ENCODE measurements around the gene SPEG. TPM values are rescaled to one million over a fixed set of nuclear protein-coding genes. Genes with fewer than 3 reads are reported as not detected.

The SPEG gene
- total RNA-seq, 3 donors from 2014 or later (not counting 1 experiment from before 2014, with no cell fraction given): 0.35 to 1.5 (median 1.2) TPM

DNA sequence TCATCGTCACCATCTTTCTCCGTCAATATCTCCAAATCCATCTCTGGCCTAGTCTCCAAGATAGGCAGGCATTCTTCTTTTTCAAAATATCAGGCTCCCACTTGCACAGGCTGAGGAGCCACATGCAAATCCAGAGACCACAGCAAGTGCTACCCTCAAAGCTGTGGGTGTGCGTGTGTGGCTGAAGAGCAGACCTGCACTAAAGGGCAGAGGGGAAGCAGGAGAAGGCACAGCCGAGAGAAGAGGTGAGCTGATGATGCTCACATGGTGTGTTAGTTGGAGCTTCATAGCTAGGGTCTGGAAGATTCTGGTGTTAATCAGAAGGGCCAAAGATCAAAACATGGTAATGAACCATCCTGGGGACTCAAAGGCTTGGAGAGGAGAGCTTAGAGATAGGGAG, 3.8 kb downstream of the SPEG start:
- ATAC-seq (no peak), DNase-seq (no peak)
- no peaks in the 10 kb centered on the region for H3K36me3 Mint-ChIP-seq
- H3K27me3 ChIP-seq (ENCODE audit: control insufficient read depth, insufficient read depth, low read length): peaks cover 28% of the 10 kb centered on the region
- peaks cover 14 to 19% of the 10 kb centered on the region in 2 donors for H3K4me1 Mint-ChIP-seq
- H3K36me3 ChIP-seq (ENCODE audit: control insufficient read depth, insufficient read depth, low read length): no peaks in the 10 kb centered on the region
- peaks cover 9% of the 10 kb centered on the region for H3K4me1 ChIP-seq (ENCODE audit: control insufficient read depth, insufficient read depth, low read length)
- TF ChIP-seq, protein P1, sequence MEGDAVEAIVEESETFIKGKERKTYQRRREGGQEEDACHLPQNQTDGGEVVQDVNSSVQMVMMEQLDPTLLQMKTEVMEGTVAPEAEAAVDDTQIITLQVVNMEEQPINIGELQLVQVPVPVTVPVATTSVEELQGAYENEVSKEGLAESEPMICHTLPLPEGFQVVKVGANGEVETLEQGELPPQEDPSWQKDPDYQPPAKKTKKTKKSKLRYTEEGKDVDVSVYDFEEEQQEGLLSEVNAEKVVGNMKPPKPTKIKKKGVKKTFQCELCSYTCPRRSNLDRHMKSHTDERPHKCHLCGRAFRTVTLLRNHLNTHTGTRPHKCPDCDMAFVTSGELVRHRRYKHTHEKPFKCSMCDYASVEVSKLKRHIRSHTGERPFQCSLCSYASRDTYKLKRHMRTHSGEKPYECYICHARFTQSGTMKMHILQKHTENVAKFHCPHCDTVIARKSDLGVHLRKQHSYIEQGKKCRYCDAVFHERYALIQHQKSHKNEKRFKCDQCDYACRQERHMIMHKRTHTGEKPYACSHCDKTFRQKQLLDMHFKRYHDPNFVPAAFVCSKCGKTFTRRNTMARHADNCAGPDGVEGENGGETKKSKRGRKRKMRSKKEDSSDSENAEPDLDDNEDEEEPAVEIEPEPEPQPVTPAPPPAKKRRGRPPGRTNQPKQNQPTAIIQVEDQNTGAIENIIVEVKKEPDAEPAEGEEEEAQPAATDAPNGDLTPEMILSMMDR (IDR thresholded peaks at IDR 0.05): no peak
- peaks cover 21 to 36% of the 10 kb centered on the region in 2 donors for H3K27me3 Mint-ChIP-seq (ENCODE audit: low read depth in 2 of 2)
- H3K27ac Mint-ChIP-seq: no peak overlapping the region
- H3K9me3 Mint-ChIP-seq: no peaks in the 10 kb centered on the region
- no peak overlapping the region for H3K27ac ChIP-seq (ENCODE audit: low read length)
- no peak overlapping the region for H3K4me3 ChIP-seq (ENCODE audit: low read length)
- 81% methylated on average over 4 of the region's 4 CpGs for WGBS (ENCODE audit: insufficient coverage)
- no peaks in the 10 kb centered on the region for H3K9me3 ChIP-seq (ENCODE audit: control insufficient read depth, insufficient read depth, low read length)
- intact Hi-C loops (cut with micrococcal nuclease): no loop called here
- H3K4me3 Mint-ChIP-seq: no peak overlapping the region

DNA sequence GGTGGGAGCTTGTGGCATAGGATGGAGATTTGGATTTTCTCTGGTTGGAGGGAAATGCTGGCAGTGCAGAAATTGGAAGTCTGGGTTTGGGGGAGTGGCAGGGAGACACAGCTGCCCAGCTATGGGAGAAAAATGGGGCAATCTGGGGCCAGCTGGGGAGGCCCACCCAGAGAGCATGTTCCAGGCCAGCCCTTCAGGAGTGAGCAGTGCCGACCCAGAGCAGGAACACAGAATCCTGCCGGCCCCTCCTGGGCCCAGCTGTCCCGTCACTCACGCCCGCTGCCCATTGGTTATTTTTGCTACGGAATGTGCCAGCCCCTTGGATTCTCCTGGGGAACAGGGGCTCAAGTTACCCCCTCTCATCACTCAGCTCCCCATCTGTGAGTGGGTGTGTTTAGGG, 4.9 kb downstream of the SPEG start:
- Histone ChIP-seq H3K27me3 (ENCODE audit: control insufficient read depth, insufficient read depth, low read length) (peaks cover 24% of the 10 kb centered on the region), H3K9me3 (ENCODE audit: control insufficient read depth, insufficient read depth, low read length) (no peaks in the 10 kb centered on the region), H3K4me1 (ENCODE audit: control insufficient read depth, insufficient read depth, low read length) (peaks cover 9% of the 10 kb centered on the region), H3K36me3 (ENCODE audit: control insufficient read depth, insufficient read depth, low read length) (no peaks in the 10 kb centered on the region), H3K27ac (ENCODE audit: low read length) (no peak overlapping the region), H3K4me3 (ENCODE audit: low read length) (no peak overlapping the region)
- intact Hi-C loops (cut with micrococcal nuclease): no loop called here
- 87% methylated on average over 6 of the region's 6 CpGs for WGBS (ENCODE audit: insufficient coverage)
- Mint-ChIP-seq H3K9me3 (no peaks in the 10 kb centered on the region), H3K4me1 (peaks cover 14 to 19% of the 10 kb centered on the region in 2 donors), H3K4me3 (no peak overlapping the region), H3K36me3 (no peaks in the 10 kb centered on the region), H3K27me3 (ENCODE audit: low read depth in 2 of 2) (peaks cover 23 to 40% of the 10 kb centered on the region in 2 donors), H3K27ac (no peak overlapping the region)
- ATAC-seq (no peak), DNase-seq (no peak)
- TF ChIP-seq, protein P1 (IDR thresholded peaks at IDR 0.05): no peak

DNA sequence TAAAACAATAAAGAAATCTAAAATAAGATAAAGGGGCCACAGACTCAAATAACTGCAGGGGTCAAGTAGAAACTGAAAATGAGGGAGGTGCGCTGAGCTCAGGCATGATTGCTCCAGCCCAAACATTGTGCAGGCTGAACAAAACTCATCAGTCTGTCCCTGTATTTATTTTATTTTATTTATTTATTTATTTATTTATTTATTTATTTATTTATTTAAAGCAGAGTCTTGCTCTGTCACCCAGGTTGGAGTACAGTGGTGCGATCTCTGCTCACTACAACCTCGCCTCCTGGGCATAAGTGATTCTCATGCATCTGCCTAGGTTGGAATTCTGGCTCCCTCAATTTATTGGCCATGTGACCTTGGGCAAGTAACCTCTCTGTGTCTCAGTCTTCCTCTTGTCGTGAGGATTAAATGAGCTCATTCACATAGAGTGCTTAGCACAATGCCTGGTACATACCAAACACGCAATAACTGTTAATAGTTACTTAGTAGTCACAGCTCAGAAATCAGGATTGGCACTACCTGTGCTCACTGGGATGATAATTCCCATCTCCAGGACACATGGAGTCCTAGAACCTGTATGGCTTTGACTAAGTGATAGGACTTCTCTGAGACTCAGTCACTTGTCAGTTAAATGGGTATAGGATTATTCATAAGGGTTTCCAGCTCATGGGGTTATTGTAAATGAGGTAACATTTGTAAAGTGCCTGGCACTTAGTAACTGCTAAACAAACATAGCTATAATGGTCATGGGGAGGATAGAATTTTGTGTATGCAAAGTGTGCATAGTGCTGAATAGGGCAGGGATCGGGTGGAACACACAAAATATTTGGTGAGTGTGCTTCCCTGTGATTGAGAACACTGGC, 6.0 kb downstream of the SPEG start:
- Histone ChIP-seq H3K27ac (ENCODE audit: low read length) (no peak overlapping the region), H3K27me3 (ENCODE audit: control insufficient read depth, insufficient read depth, low read length) (peaks cover 19% of the 10 kb centered on the region), H3K9me3 (ENCODE audit: control insufficient read depth, insufficient read depth, low read length) (no peaks in the 10 kb centered on the region), H3K36me3 (ENCODE audit: control insufficient read depth, insufficient read depth, low read length) (no peaks in the 10 kb centered on the region), H3K4me3 (ENCODE audit: low read length) (no peak overlapping the region), H3K4me1 (ENCODE audit: control insufficient read depth, insufficient read depth, low read length) (peaks cover 9% of the 10 kb centered on the region)
- no peak for ATAC-seq
- Mint-ChIP-seq H3K4me1 (peaks cover 14 to 19% of the 10 kb centered on the region in 2 donors), H3K9me3 (no peaks in the 10 kb centered on the region), H3K4me3 (peak overlapping the region; percentile 84), H3K27ac (no peak overlapping the region), H3K36me3 (no peaks in the 10 kb centered on the region), H3K27me3 (ENCODE audit: low read depth in 2 of 2) (peaks cover 23 to 46% of the 10 kb centered on the region in 2 donors)
- intact Hi-C loops (cut with micrococcal nuclease): no loop called here
- TF ChIP-seq, protein P1 (IDR thresholded peaks at IDR 0.05): no peak
- no peak for DNase-seq
- 91% methylated on average over 5 of the region's 6 CpGs for WGBS (ENCODE audit: insufficient coverage)
